Urothelium cell line (cell line): ENCODE data around the gene YEATS4.

Experiments used
- DNase-seq: peaks from one replicate; pipeline ENCODE4 v3.0.0; 2011; ENCODE audit warnings: low spot score, mixed read lengths
- FAIRE-seq: peaks from 2 replicates; lab custom pipeline; 2011; peaks lifted over from hg19 to GRCh38; lab: Jason Lieb, UNC

YEATS4 gene

DNA sequence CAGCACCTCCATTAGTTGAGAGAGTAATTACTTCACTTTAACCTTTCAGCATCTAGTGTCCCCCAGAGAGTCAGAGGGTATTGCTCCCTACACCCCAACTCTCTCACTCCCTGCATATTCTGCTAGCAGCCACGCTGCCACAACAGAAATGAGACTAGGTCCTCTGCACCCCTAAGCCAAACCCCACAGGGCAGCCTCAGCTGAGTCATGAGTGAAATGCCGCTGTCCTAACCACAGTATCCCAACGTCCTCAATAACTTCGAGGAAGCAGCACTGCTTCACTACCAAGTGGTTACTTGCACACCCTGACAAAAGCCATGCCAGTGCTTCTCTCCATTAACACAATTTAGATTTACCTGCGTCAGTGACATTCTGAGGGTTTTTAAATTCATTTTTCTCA lies 18.2 kb upstream of the YEATS4 start:
- no peak for FAIRE-seq
- DNase-seq: no peak

DNA sequence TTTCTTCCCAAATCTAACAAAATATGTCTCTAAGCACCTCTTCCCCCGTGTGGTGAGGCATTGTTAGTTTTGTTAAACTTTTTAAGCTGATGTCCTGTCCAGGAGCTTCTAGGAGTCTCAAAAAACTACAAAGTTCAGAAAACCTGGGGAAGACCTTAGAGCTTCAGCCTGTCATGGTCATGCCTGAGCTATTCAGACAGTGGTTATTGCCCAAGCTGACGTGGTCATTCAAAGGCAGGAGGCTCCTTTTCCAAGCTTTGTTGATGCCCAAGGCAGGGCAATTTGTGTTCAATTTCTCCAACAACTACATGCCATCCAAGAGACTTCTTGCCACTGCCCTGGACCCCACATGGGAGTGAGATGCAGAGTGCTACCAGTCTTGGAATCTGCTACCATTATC lies 17.1 kb upstream of the YEATS4 start:
- DNase-seq (no peak), FAIRE-seq (no peak)

DNA sequence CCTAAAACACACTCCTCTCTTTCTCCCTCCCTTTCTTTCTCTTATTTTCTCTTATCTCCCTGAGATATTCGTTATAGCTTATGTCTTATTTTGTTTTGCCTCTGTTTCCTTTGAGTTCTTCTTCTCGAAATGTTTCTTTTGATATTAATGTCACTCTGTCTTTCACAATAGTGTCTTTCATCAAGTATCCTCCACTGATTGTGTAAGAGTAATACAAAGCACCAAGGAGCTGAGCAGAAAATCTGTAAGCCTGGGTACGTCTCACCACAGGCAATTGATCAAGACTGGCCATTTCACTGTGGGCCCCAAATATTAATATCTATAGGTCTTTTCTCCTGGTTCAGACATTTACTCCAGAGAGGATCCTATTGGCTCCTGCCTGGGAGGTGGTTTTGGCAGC lies 16.2 kb upstream of the YEATS4 start:
- DNase-seq (no peak), FAIRE-seq (no peak)

DNA sequence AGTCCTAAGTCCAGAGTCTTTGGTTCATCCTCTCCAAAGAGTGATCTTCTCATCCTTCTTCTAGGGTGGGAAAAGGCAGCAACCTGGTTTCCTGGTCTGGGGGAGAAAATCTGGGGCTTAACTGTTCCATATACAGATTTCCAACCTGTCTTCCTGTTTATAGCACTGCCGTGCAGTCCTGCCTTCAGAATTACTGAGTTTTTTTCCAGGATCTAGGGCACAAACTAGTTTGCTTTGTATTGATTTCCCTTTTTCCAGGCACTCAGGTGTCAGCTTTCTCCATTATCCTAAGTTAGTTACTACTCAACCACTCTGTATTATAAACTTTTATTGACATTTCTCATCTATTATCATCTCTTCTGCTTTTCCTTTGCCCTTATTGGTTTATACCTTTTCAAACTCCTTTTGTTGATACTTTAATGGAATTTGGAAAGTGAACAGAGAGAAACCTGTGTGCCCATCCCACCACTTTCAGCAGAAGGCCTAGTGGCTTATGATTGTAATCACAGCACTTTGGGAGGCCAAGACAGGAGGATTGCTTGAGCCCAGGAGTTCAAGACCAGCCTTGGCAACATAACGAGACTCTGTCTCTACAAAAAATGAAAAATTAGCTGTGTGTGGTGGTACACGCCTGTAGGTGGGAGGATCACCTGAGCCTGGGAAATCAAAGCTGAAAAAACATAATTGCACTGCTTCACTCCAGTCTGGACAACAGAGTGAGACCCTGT lies 15.5 kb upstream of the YEATS4 start:
- FAIRE-seq (no peak), DNase-seq (no peak)

DNA sequence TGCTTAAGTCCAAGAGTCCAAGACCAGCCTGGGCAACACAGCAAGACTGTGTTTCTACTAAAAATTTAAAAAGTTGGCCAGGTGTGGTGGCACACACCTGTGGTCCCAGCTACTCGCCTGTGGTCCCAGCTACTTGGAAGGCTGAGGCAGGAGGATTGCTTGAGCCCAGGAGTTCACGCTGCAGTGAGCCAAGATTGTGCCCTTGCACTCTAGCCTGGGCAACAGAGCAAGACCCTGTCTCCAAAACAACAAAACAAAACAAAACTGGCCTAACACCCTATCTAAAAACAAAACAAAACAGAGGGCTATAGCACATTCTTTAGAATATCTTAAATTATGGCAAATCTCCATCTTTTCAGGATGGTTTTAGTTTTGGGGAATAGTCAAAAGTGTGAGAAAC lies 14.5 kb upstream of the YEATS4 start:
- DNase-seq (no peak), FAIRE-seq (no peak)

DNA sequence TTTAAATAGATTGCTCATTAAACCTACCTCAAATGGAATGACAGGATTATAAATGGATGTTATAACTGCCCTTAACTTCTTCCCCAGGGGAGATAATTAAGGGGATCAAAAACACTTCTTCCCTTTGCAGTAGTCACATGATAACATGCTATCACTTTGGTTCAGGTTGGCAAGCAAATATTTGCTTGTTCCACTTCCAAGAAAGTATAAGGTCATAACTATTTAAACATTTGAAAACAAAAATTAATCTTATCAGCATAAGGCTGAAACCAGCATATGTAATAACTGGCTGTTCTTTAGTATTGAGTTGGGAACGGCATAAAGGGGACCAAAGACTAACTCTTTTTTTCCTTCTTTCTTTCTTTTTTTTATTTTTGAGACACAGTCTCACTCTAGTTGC lies 13.8 kb upstream of the YEATS4 start:
- no peak for DNase-seq

DNA sequence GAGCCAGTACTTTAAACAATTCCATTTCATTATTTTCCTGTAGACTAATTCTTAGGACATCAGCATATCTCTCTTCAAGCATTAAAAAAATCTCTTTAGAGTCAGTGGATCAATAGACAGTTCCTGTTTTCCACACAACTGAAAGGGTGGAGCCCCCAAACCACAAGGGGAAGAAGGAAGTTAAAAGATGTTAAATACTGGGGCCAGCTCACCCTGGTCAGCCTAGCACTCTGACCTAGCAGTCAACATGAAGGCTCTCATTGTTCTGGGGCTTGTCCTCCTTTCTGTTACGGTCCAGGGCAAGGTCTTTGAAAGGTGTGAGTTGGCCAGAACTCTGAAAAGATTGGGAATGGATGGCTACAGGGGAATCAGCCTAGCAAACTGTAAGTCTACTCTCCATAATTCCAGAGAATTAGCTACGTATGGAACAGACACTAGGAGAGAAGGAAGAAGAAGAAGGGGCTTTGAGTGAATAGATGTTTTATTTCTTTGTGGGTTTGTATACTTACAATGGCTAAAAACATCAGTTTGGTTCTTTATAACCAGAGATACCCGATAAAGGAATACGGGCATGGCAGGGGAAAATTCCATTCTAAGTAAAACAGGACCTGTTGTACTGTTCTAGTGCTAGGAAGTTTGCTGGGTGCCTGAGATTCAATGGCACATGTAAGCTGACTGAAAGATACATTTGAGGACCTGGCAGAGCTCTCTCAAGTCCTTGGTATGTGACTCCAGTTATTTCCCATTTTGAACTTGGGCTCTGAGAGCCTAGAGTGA lies 11.2 kb upstream of the YEATS4 start, which contains the start of gene LYZ:
Gene LYZ (plus strand): TSS at position 220 of the 777 bp plus-strand sequence. CDS start 28 bp downstream, at position 248.
- no peak for FAIRE-seq
- DNase-seq: no peak

More for the DNA sequence above, 13.8 kb upstream of the YEATS4 start:
- FAIRE-seq: no peak

DNA sequence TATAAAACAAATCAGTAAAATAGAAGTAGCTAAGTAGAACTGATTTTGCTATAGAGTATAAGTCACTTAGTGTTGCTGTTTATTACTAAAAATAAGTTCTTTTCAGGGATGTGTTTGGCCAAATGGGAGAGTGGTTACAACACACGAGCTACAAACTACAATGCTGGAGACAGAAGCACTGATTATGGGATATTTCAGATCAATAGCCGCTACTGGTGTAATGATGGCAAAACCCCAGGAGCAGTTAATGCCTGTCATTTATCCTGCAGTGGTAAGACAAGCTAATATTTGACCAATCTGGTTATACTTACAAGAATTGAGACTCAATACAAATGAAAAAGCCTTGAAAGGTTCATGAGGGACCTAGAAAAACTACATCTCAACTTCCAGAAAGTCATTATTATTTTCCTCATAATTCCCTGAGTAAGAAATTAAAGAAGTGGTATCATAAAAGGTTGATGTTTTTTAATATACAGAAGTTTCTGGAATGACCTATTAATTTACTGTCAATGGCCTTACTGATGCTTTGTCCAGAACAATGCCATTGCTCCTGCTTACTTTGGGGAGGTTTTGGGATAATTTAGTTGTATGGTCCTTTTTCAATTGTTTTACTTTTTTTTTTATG lies 9.4 kb upstream of the YEATS4 start:
- FAIRE-seq (no peak), DNase-seq (no peak)

DNA sequence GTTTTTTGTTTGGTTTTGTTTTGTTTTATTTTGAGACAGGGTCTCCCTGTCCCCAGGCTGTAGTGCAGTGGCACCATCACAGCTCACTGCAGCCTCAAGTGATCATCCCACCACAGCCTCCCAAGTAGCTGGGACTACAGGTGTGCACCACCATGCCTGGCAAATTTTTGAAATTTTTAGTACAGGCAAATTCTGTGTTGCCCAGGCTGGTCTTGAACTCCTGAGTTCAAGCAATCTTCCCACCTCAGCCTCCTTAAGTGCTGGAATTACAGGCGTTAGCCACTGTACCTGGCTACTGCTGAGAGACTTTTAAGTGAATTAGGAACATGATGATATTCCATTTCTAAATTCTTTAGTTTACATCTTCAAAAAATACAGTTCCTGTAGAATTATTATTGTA lies 8.8 kb upstream of the YEATS4 start:
- DNase-seq: no peak
- no peak for FAIRE-seq

DNA sequence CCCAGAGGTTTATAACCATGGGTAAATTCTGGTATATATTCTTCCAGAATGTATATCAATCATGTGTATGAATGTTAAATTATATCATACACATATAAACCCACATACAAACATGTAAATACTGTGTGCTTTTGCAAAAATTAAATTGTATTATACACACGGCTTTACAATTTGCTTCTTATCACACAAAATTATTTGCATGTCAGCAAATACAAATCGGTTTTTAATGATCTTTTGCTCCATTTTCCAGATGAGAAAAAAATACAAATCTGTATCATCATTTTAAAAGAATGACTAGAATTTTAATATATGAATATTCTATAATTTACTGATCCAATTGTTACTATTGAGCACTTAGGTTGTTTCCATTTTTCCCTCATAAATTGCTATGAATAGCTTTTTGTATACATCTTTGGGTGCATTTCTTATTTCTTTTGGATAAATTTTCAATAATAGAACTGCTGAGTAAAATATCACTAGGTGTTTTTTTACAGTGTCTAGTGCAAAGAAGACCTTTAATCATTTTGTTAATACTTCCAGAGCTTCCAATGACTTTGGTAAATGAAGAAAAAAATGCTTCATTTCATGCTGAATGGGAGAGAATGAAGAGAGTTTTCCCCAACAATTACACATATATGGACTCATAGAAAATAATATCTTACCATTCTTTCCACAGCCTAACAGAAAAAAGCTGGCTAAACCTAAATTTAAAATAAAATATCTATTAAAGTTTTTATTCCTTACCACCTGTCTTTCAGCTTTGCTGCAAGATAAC lies 7.9 kb upstream of the YEATS4 start:
- FAIRE-seq (no peak), DNase-seq (no peak)

DNA sequence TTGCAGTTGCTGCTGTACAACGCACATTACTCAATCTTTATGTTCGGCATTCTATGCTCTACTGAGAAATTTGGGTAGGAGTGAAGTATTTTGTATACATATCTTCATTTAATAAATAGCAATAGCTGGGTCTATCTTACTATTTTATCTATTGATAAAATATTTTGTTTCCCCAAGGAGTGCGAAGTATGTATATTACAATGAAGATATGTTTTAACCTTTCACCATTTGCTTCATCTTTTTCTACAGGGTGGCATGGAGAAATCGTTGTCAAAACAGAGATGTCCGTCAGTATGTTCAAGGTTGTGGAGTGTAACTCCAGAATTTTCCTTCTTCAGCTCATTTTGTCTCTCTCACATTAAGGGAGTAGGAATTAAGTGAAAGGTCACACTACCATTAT lies 6.6 kb upstream of the YEATS4 start:
- DNase-seq: no peak
- FAIRE-seq: no peak

DNA sequence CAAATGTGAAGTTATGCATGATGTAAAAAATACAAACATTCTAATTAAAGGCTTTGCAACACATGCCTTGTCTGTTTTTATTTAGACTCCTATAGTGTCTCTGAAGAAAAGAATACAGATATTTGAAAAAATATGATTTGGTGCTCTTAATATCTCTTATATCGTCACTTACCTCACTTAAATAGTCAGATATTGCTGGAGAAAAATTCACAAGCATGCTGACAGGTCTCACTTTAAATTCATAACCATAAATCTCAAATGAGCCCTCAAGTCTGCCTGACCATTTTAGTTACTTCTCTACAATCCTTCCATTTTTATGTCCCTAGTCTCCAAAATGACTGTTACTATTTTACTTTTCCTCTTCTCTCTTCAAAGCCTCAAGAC lies 5.4 kb upstream of the YEATS4 start:
- DNase-seq (no peak), FAIRE-seq (no peak)

DNA sequence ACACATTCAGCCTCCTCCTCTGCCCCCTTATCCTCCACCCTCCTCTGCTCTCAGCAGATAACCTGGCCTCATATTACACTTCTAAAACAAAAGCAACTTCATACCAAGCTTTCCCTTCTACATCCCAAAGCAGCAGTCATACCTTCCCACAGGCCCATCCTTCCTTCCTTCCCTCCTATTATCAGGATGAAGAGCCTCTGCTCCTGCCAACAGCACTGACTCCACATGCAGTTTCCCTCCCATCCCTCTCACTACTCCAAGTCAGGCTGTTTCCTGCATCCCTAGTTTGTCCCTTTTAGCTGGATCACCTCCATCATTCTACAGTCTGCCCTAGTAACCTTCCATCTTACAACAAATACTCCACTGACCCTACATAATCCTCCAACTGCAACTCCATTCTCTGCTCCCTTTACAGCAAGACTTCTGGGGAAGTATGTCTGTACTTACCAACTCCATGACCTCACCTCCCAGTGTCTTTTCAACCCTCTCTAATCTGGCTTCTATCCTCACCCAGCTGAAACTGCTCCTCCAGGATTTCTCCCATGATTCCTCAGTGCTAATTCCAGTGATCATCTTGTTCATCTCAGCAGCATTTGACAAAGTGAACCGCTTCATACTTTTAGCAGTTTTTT lies 4.9 kb upstream of the YEATS4 start:
- no peak for FAIRE-seq
- DNase-seq: no peak

DNA sequence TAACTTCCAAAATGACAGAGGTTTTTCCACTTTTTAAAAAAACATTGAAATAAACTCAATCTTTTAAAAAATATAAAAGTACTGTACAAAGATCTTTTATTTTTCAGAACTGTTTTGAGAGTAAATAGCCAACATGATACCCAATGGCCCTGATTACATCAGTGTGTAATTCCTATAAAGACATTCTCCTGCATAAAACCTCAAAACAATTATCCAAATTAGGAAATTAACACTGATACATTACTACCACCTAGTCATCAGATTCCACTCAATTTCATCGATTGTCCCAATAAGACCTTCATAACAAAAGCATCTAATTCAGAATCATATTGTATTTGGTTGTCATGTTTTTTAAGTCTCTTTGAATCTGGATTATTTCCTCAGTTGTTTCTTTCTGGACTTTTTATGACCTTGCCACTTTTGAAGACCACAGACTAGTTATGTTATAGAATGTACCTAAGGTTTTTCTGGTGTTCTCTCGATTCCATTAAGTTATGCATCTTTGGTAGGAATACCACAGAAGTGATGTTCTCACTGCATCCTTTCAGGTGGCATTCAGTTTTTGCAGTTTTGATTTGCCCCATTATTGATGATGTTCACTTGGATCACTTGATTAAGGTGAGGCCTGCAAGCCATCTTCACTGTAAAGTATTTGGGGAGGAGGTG lies 4.0 kb upstream of the YEATS4 start:
- FAIRE-seq (no peak), DNase-seq (no peak)

DNA sequence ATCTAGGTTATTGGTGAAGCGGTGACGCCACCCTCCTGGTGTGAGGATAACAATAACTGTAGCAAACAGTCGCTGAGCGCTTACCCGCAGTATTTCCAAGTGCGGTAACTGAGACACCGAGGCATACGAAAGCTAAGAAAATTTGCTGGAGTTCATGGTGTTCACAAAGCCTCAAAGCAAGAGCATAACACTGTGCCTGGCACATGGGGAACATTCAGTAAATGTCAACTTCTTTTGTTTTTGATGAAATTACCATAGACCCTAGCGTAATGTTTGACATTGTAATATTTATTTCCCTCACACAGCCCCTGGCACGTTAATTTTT lies 767 bp downstream of the YEATS4 start:
- no peak for FAIRE-seq
- DNase-seq: no peak

DNA sequence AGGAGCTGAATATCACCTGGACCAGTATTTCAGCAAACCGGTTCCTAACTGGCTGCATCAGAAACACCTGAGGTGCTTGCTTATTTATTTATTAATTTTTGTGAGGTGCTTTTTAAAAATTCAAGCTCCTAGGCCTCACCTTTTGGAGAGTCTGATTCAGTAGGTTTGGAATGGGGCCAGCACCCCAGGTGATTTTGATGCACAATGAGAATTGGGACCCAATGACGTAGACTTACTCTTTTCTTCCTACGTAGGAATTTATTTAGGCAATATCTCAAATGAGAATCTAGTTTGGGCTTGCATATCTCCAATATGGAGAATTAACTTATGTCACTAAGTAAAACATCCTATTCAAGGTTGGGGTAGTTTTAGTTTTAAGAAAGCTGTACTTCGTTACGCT lies 7.3 kb downstream of the YEATS4 start:
- FAIRE-seq: no peak

DNA sequence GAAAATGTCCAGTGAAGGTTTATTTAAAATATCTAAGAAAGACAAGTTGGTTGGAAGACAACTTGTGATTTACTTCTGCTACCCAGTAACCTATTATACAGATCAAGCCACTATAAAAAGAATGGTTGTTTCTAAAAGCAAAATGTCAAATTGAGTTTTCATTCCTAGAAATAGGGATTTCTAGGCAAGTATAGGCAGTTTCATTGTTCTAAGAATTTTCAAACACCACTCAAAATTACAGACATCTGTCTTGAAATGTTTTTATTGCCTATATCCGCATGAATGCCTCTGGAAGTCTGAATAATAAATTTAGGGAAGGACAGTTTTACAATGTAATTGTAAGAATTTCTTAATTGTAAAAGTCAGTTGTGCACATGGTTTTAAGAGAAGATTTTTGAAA lies 8.6 kb downstream of the YEATS4 start:
- no peak for DNase-seq

More for the DNA sequence above, 7.3 kb downstream of the YEATS4 start:
- no peak for DNase-seq

DNA sequence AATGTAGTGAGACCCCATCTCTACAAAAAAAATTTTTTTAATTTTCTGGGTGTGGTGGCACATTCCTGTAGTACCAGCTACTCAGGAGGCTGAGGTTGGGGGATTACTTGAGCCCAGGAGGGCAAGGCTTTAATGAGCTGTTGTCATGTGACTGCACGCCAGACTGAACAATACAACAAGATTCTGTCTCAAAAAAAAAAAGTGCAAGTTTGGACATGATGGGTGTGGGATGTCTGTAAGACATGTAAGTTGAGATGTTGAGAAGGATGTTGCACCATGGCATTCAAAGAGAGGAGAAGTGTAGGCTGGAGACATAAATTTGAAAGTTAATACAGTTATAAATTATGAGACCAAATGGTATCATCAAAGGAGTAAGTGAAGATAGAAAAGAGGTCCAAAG lies 23.5 kb downstream of the YEATS4 start:
- DNase-seq: no peak
- FAIRE-seq: no peak

More for the DNA sequence above, 8.6 kb downstream of the YEATS4 start:
- FAIRE-seq: no peak

DNA sequence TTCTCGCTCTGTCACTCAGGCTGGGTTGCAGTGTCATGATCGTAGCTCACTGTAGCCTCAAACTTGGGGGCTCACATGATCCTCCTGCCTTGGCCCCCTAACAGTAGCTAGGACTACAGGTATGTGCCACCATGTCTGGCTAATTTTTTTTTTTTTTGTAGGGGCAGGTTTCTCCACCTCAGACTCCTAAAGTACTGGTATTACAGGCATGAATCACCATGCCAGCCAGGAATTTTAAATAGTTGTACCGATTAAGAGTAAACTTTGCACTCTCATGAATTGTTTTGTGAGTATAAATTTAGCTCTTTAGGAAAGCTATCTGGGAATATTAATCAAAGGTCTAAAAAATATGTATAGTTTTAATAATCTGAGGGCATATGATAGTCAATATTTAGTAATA lies 25.5 kb downstream of the YEATS4 start:
- DNase-seq: no peak
- no peak for FAIRE-seq

DNA sequence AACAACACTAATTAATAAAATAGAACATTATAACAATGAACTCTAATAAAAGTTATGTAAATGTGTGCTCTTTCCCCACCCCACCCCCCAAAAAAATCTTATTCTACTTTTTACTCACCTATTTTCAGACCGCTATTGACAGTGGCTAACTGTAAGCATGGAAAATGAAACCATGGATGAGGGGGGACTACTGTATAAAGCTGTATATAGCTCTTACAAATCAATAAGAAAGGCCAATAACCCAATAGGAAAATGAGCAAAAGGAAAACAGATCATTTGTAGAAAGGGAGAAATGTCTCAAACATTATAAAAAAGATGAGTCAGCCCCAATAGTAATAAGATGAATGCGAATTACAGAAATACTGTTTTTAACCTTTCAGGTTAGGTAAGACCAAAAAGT lies 27.4 kb downstream of the YEATS4 start:
- FAIRE-seq: no peak

More for the DNA sequence above, 27.4 kb downstream of the YEATS4 start:
- DNase-seq: no peak
